HTR-8/SVneo (cell line): ENCODE results near the gene ILRUN.
"Not testable (repeated sequence)": the region's sequence is repeated elsewhere in the genome, so short reads cannot be mapped to it uniquely, and the experiment has no call there.

Experiments
- DNase-seq: peaks from one replicate; pipeline ENCODE4 v3.0.0; 2011; ENCODE audit warnings: low spot score, mixed read lengths; ENCODE audit not compliant: insufficient read length
- FAIRE-seq: peaks from 2 replicates; lab custom pipeline; 2011; peaks lifted over from hg19 to GRCh38; lab: Jason Lieb, UNC

ILRUN gene

DNA sequence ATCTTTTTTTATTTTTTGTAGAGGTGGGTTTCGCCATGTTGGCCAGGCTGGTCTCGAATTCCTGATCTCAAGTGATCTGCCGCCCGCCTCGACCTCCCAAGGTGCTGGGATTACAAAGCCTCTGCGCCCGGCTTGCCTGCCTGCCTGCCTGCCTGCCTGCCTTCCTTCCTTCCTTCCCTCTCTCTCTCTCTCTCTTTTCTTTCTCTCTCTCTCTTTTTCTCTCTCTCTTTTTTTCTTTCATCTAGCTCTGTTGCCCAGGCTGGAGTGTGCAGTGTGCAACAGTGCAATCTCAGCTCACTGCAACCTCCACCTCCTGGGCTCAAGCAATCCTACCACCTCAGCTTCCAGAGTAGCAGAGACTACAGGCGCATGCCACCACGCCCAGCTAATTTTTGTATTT lies 4.6 kb upstream of the ILRUN start:
- DNase-seq (no peak), FAIRE-seq (no peak)

DNA sequence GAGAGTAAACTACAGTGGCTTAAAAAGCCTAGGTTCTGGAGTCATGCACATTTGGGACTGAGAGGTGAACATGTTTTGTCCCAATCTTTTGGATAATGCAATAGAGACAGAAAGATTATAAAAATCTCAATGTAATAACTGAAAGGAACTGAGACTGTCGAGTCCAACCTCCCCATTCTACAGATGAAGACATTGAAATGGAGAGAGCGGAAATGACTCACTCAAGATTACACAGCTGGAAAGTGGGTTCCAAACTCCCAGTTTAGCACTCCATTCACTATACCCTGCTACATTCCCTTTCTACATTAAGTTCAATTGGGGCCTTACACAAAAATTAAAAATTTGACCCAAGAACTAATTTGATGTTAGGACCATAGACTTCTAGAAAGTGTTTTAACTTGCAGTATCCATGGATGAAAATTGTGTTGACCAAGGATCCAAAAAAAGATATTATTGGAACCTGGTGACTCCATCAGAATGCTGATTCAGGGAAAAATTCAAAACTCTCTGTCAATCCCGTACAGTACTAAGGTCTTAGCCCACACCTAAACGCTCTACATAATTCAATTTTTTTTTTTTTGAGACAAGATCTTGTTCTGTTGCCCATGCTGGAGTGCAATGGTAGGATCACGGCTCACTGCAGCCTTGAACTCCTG lies 1.5 kb upstream of the ILRUN start:
- DNase-seq: no peak
- FAIRE-seq: no peak

DNA sequence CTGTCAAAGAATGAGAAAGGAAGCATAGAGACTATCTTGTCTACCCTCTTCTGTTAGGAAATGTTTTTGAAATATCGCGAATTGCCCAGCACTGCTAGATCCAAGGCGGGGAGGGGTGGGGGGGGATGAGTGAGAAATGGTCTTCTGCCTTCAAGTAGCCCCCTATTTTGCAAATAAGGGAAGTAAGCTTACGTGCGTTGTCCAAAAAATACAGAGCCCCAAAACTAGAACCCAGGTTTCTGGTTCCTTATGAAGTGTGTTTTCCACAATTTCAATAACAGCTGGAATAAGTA lies 923 bp upstream of the ILRUN start:
- no peak for FAIRE-seq
- DNase-seq: no peak

DNA sequence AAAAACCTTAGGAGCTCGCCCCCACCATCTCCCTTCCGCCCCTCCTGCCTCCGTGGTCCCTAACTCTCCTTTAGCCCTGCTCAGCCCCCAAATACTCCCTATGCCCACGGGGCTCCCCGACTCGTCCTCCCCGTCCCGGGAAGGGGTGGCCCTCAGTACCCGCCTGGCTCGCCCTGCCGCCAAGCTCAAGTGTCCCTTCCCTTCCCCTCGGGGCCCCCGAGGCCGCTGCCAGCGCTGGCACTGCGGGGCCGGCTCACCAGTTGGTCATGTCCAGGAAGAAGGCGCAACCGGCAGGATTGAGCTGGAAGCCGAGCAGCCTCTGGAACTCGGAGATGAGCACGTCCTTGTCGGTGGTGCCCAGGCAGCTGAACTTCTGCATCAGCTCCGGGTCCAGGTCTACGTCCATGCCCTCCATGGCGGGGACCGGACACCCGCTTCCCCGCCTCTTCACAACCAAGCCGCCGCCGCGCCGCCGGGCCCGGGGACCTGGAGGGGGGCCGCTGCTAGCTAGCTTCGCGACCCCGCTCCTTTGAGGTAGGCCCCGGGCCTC lies 303 bp downstream of the ILRUN start:
- DNase-seq (no peak), FAIRE-seq (no peak)

DNA sequence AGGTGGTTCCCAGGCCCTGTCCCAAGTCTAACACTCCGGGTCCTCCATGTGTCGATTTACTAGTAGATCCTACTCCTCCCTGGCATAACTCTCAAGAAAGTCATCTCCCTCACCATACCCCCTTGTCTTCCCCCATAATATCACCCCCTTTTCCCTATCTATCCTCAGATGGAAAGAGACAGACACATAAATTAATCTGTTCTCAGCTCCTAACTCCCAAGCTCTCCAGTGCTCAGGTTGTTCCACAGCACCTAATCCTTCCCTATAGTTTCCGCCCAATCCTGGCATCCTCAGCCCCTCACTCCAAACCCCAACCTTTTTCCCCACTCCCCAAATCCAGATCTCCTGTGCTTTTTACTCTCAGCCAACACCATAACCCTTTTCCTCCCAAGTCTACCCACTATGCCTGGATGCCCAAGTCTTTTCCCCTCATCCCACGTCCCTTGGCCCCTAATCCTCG lies 808 bp downstream of the ILRUN start:
- no peak for DNase-seq
- no peak for FAIRE-seq

DNA sequence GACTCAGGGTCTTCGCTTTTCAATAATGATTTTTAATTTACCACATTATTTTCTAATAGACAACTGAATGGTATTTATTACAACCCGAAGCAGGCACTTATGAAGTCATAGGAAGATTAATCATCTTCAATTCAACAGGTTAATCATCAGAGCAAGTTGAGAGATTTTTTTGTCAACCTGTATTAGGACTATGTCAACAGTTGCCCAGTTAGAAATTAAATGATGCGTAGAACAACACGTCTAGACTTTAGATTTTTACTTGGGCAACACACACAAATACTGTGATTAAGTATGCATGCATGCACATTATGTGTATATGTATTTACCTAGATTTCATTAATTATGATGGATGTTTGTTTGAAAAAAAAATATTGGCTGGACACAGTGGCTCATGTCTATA lies 4.3 kb downstream of the ILRUN start:
- no peak for FAIRE-seq
- DNase-seq: no peak

DNA sequence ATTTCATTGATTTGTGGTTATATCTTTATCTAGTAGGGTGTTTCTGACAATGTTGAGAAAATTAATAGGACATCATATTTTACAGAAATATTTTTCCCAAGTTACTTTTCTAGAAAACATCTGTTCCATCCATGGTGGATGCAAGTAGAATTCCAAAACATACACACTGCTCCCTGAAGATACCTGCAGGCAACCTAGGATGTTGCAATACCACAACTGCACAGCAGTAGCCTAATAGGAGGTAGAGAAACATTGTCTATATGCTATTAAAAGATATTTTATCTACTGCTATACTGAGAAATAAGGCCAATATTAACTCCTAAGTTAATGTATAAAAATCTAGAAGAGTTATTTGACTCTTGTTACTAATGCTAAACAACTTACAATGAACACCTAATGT lies 6.8 kb downstream of the ILRUN start:
- no peak for FAIRE-seq
- no peak for DNase-seq

DNA sequence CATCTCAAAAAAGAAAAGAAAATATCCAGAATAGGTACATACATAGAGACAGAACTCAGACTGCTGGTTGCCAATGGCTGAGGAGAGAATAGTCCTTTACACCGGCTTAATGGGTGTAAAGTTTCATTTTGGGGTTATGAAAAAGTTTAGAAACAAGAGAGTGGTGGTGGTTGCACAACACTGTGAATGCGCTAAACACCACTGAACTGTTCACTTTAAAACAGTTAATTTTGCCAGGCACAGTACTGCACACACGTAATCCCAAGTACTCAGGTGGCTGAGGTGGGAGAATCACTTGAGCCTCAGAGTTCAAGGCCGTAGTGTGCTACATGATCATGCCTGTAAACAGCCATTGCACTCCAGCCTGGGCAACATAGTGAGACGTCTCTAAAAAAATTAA lies 7.6 kb downstream of the ILRUN start:
- DNase-seq: no peak
- FAIRE-seq: no peak

DNA sequence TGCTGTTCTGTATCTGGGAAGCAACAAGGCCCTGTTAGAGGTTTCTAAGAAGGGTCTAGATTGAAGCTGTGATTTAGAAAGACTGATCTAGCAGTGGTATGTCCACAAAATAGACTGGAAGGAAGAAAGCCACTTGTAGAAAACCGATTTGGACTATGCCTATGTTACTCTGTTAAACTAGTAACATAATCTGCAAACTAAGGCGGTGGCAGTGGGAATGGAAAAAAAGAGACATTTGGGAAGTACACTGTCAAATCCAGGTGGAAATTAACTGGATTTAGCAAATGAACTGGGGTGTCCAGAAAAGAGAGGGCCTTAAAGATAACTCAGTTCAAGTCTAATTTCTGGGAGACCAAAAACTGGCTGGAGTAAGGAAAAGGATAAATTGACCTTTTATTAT lies 11.6 kb downstream of the ILRUN start:
- no peak for FAIRE-seq
- DNase-seq: no peak

DNA sequence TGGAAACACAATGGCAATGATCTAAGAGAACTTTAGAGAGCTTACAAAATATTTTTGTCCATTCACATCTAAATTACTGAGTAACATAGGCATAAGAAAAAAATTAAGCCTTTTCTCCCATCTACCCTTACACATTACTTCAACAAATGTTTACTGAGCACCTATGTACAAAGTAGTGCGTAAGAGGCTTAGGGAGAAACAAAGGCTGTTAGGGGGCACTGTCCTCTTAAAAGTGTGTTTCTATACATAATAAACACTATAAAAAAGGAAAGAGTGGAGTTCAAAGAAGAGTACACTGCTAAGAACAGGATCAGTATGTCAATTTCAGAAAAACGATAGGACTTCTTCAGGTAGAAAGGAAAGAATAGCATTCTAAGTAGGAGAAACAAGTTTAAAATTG lies 12.2 kb downstream of the ILRUN start:
- no peak for FAIRE-seq

DNA sequence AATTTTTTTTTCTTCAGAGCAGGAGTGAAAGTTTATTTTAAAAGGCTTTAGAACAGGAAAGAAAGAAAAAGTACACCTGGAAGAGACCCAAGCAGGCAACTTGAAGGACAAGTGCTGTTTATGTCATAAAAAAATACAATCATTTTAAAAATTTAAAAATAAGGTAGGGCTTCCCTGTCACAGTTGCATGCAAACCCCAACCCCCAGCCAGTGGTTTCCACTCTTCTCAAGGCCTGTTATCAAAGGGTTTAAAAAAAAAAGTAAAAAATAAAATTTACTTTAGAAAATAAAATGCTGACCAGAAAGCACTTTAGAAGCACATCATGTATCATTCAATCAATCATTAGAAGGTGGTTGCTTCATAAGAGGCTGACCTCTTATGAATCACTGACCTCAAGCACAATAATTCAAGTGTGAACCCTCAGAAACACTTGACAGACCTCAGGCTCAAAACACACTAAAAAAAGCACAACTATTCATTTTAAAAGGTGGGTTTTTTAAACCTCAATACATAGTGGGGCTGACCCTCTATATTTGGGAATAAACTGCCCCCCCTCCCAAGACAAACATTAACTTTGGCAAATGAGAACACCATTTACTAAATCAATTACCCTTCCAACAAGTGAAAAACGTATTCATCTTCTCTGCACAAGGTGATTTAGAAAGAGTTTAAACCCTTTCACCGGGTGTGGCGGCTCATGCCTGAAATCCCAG lies 15.6 kb downstream of the ILRUN start:
- DNase-seq: peak; percentile 50
- FAIRE-seq: no peak

More for the DNA sequence above, 12.2 kb downstream of the ILRUN start:
- no peak for DNase-seq

DNA sequence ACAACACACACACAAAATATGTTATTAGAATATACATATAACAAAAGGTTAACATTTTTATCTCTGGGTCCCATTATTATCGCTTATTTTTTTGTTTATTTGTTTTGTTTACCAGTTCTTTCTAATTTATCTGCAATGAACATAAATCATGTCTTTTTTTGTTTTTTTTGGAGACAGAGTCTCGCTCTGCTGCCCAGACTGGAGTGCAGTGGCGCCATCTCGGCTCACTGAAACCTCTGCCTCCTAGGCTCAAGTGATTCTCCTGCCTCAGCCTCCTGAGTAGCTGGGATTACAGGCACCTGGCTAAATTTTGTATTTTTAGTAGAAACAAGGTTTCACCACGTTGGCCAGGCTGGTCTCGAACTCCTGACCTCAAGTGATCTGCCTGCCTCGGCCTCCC lies 16.3 kb downstream of the ILRUN start:
- not testable (repeated sequence) for FAIRE-seq

DNA sequence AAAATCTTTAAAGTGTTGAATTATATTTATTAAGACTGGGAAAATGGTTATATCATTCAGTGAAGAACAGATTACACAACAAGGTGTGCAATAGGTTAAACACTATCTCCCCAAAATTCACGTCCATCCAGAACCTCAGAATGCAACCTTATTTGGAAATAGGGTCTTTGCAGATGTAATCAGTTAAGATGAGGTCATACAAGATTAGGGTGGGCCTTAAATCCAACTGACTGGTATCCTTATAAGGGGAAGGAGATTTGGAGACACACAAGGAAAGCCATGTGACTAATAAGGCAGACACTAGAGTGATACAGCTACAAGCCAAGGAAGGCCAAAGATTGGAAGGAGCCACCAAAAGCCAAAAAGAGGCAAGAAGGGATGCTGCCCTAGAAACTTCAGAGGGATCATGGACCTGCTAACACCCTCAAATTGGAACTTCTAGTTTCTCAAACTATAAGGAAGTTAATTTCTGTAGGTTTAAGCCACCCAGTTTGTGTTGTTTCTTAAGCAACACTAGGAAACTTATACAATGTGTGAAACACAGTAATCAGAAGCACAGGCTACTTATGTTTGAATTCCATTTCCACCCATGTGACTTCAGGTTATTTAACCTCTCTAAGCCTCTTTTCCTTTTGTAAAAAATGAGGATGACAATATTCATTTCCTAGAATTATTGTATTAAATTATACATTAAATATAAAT lies 16.9 kb downstream of the ILRUN start:
- DNase-seq (no peak), FAIRE-seq (no peak)

More for the DNA sequence above, 16.3 kb downstream of the ILRUN start:
- not testable (repeated sequence) for DNase-seq

DNA sequence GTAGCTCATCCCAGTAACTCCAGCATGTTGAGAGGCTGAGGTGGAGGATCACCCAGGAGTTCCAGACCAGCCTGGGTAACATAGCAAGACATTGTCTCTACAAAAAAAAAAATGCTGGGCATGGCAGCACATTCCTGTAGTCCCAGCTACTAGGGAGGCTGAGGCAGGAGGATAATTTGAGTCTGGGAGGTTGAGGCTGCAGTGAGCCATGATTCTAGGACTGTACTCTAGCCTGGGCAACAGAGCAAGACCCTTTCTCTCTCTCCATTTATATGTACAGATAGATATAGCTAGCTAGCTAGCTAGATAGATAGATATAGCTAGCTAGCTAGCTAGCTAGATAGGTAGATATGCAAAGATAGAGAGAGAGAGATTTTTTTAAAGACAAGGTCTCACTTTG lies 20.4 kb downstream of the ILRUN start:
- DNase-seq (no peak), FAIRE-seq (no peak)

DNA sequence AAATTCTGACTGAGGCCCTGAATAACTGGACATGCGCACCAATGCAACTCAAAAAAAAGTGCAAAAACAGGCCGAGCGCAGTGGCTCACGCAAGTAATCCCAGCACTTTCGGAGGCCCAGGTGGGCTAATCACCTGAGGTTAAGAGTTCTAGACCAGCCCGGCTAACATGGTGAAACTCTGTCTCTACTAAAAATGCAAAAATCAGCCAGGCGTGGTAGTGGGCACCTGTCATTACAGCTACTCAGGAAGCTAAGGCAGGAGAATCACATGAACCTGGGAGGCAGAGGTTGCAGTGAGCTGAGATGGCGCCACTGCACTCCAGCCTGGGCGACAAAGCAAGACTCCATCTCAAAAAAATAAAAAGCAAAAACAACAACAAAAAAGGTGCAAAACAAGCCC lies 21.6 kb downstream of the ILRUN start:
- DNase-seq, FAIRE-seq: not testable (repeated sequence)

DNA sequence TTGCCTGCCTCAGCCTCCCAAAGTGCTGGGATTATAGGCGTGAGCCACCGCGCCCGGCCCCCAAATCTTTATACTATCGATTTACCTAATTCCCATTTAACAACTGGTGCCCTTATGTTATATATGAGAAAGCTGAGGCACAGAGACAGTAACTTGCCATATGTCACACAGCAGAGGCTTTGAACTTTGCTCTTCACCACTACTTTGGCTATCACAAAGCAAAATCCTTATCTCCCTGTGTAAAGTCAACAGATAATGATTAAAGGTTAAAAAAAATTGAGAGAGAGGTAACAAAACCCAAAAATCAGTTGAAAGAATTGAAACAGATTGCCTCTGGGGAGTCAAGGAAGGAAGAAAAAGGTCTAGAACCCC lies 22.3 kb downstream of the ILRUN start:
- DNase-seq (no peak), FAIRE-seq (no peak)

DNA sequence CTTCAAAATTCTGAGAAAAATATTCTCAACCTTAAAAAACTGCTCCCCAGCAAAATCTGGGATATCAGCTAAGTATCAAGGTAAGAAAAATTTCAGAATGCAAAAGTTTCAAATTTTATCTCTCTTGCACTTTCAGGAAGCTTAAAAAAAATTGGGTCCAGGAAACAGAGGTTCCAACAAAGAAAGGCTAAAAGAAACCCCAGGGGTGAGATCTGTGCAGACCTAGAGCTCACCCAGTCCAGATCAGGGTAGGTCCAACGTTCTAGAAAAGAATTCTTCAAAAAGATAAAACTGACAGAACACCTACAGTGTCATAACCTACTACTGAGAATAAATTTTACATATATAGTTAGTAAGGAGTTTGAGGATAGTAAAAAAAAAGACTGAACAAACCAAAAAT lies 23.5 kb downstream of the ILRUN start:
- no peak for DNase-seq
- no peak for FAIRE-seq

DNA sequence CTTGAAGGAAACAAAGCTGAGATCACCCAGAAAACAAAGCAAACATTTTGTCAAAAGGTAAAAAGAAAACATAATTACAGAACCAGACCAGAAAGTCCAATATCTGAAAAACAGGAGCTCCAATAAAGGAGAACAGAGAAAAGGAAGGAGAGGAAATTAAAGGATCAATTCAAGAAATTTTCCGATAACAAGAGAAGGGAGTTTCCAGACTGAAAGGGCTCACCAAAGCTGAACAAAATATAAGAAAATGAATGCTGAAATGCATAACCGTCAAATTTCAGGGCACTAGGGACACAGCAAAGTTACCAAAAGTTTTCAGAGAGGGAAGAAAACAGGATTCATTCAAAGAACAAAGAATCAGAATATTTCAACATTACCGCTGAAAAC lies 23.9 kb downstream of the ILRUN start:
- DNase-seq: no peak
- FAIRE-seq: no peak

DNA sequence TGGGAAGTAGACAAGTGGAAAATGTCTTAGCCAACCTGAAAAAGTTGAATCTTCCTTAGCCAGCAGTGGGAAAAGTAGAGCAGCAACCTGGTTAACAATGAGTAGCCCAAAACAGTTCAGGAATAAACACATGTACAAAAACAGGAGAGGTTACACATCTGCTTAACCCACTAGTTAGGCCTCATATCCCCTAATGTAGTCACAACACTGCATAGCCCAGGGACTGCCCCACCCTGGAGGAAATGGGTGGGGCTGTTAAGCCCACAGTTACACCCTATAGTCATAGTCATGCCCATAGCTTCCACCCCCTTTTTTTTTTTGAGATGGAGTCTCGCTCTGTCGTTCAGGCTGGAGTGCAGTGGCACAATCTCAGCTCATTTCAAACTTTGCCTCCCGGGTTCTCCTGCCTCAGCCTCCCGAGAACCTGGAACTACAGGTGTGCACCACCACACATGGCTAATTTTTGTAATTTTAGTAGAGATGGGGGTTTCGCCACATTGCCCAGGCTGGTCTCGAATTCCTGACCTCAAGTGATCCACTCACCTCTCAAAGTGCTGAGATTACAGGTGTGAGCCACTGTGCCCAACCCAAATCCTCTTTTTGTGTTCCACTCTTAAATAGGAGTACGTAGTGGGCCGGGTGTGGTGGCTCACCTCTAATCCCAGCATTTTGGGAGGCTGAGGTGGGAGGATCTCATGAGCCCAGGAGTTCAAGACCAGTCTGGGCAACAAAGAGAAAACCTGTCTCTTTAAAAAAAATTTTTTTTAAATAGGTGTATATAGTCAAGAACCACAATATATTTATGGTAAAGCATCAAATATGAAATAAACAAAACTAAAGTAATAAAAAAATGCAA lies 24.5 kb downstream of the ILRUN start:
- FAIRE-seq (no peak), DNase-seq (no peak)

DNA sequence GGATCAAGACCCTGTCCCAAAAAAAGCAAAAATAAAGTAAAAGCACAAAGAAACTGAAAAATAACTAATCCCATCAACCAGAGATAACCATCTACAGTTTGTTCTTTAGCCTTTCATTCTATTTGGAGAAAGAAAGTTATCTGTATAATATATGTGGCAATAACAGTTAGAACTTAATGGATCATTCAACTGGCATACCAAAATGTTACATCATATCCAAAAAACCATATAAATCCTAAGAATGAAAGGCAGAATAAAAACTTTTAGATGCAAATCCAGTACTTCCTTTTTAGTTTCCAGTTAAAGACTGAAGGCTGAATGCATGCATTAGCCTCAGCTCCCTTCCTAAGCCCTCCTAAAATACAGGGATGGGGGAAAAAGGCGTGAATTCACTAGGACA lies 25.2 kb downstream of the ILRUN start:
- FAIRE-seq (no peak), DNase-seq (no peak)
